Sigmoid colon (tissue), 4 donors: ENCODE data around the gene PACC1.

Experiments
- POLR2A ChIP-seq, 2 donors: fragments of 450-650 bp; IDR thresholded peaks; one replicate each; pipeline ENCODE4 v1.6.1; 2016; ENCODE audit warnings: antibody characterized with exemption in 2 of 2, mild to moderate bottlenecking in 2 of 2, moderate library complexity in 2 of 2
- POLR2AphosphoS5 ChIP-seq, 4 donors: sonication (generic); formaldehyde crosslinking; IDR thresholded peaks; one replicate each; pipeline ENCODE4 v1.6.1; 2017; ENCODE audit warnings: antibody characterized with exemption in 4 of 4
- TF ChIP-seq, protein P1 (sequence below), 4 experiments: fragments of 450-650 bp in 3 of 4; fragments of 200-600 bp in 1 of 4; IDR thresholded peaks; one replicate each; pipeline ENCODE4 v1.5.1; 2016 to 2019; ENCODE audit warnings: antibody characterized with exemption in 4 of 4, mild to moderate bottlenecking in 3 of 4, moderate library complexity in 2 of 4

DNA sequence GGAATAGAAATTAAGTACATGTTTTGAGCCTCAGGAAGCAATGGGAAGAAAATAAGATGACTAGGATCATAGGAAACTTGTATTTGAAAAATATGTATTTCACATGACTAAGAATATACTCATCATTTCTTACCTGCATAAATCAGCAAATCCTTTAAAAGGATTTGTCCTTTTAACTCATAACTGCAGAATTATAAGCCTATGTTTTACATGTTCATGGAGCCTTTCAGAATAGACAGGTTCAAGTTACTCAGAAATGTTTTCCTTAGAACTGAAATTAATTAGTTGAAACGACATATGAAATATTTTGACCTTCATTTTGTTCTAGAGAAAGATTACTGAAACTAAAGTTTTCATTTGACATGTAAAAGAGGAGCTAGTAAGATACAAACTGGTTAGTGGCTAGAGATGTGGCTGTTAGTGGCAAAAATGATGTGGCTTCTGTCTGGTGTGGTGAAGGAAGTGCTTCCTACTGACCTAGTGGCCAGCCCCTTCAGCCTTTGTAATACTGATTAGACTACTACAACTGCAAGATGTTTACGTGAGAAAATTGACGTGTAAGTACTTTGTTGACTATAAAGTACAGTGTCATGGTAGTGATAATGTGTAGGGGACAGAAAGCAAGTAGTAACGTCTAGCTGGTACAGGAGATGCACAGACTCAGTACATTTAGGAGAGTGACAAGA lies 54.7 kb downstream of the PACC1 start:
- TF ChIP-seq, protein P1, sequence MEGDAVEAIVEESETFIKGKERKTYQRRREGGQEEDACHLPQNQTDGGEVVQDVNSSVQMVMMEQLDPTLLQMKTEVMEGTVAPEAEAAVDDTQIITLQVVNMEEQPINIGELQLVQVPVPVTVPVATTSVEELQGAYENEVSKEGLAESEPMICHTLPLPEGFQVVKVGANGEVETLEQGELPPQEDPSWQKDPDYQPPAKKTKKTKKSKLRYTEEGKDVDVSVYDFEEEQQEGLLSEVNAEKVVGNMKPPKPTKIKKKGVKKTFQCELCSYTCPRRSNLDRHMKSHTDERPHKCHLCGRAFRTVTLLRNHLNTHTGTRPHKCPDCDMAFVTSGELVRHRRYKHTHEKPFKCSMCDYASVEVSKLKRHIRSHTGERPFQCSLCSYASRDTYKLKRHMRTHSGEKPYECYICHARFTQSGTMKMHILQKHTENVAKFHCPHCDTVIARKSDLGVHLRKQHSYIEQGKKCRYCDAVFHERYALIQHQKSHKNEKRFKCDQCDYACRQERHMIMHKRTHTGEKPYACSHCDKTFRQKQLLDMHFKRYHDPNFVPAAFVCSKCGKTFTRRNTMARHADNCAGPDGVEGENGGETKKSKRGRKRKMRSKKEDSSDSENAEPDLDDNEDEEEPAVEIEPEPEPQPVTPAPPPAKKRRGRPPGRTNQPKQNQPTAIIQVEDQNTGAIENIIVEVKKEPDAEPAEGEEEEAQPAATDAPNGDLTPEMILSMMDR (IDR thresholded peaks at IDR 0.05) = no peak
- TF ChIP-seq POLR2A (IDR thresholded peaks at IDR 0.05) (no peak), POLR2AphosphoS5 (IDR thresholded peaks at IDR 0.05) (no peak)
